HCT116 (cell line): ENCODE measurements around the gene THYN1.

ENCODE experiments used
- EZH2phosphoT487 ChIP-seq: fragments of 200-600 bp; IDR thresholded peaks from 2 replicates; pipeline ENCODE4 v1.6.1; 2018; ENCODE audit warnings: antibody characterized with exemption, borderline replicate concordance
- YY1 ChIP-seq: IDR thresholded peaks from 2 replicates; pipeline ENCODE4 v1.6.1; 2011; ENCODE audit warnings: low read length, low read depth, moderate library complexity, mild to moderate bottlenecking; ENCODE audit not compliant: insufficient replicate concordance; ENCODE audit errors: extremely low read depth

GRCh38 chr11:134258577-134258976, 5.4 kb upstream of the THYN1 start:
- TF ChIP-seq YY1 (no peak), EZH2phosphoT487 (no peak)
